K562 (cell line): ENCODE results near the gene TMEM129.

Source experiments
- KDM1A ChIP-seq, 2 experiments: fragments of 450-650 bp; IDR thresholded peaks; 2 replicates each; pipeline ENCODE4 v1.6.1; 2016; ENCODE audit warnings: mild to moderate bottlenecking in 2 of 2
- MAZ ChIP-seq, 2 experiments: fragments of 450-650 bp in 1 of 2; sonication (generic) in 1 of 2; formaldehyde crosslinking; IDR thresholded peaks in 1 of 2; conservative IDR thresholded peaks in 1 of 2; 2 replicates each; pipeline versions ENCODE4 v1.4.0 to v1.5.0; 2020; ENCODE audit warnings: mild to moderate bottlenecking in 1 of 2, missing genetic modification reagents in 1 of 2
- POLR2AphosphoS2 ChIP-seq: IDR thresholded peaks from 2 replicates; pipeline ENCODE4 v1.6.1; 2012; ENCODE audit warnings: low read length, improper control_type of control experiment
- ZFP91 ChIP-seq: sonication (generic); formaldehyde crosslinking; IDR thresholded peaks from 2 replicates; pipeline ENCODE4 v1.8.0; 2022; ENCODE audit warnings: mild to moderate bottlenecking, missing genetic modification reagents
- ZNF318 ChIP-seq, 2 experiments: fragments of 450-650 bp; IDR thresholded peaks; 2 replicates each; pipeline ENCODE4 v1.6.1; 2016; ENCODE audit warnings: mild to moderate bottlenecking in 2 of 2, borderline replicate concordance in 1 of 2, low read depth in 1 of 2, moderate library complexity in 1 of 2
- ZNF431 ChIP-seq: sonication (generic); formaldehyde crosslinking; IDR thresholded peaks from 2 replicates; pipeline ENCODE4 v1.8.0; 2022; ENCODE audit warnings: mild to moderate bottlenecking, missing genetic modification reagents
- TF ChIP-seq, protein P1 (sequence below): sonication (generic); formaldehyde crosslinking; IDR thresholded peaks from 2 replicates; pipeline ENCODE4 v1.8.0; 2022; ENCODE audit warnings: mild to moderate bottlenecking, missing genetic modification reagents
- TF ChIP-seq, protein P2 (sequence below), 2 experiments: IDR thresholded peaks; 2 replicates each; pipeline ENCODE4 v1.6.1; 2012; ENCODE audit warnings: improper control_type of control experiment in 2 of 2, low read depth in 2 of 2, low read length in 2 of 2, borderline replicate concordance in 1 of 2
- TF ChIP-seq, protein P3 (sequence below), 3 experiments: IDR thresholded peaks in 2 of 3; conservative IDR thresholded peaks in 1 of 3; 2 replicates each; pipeline ENCODE4 v1.5.1; 2011 to 2012; ENCODE audit warnings: low read length in 3 of 3, mild to moderate bottlenecking in 3 of 3, control low read depth in 2 of 3, improper control_type of control experiment in 1 of 3, inconsistent platforms in 1 of 3, low read depth in 1 of 3, mixed read lengths in 1 of 3, moderate library complexity in 1 of 3; ENCODE audit not compliant: insufficient read depth in 2 of 3

DNA sequence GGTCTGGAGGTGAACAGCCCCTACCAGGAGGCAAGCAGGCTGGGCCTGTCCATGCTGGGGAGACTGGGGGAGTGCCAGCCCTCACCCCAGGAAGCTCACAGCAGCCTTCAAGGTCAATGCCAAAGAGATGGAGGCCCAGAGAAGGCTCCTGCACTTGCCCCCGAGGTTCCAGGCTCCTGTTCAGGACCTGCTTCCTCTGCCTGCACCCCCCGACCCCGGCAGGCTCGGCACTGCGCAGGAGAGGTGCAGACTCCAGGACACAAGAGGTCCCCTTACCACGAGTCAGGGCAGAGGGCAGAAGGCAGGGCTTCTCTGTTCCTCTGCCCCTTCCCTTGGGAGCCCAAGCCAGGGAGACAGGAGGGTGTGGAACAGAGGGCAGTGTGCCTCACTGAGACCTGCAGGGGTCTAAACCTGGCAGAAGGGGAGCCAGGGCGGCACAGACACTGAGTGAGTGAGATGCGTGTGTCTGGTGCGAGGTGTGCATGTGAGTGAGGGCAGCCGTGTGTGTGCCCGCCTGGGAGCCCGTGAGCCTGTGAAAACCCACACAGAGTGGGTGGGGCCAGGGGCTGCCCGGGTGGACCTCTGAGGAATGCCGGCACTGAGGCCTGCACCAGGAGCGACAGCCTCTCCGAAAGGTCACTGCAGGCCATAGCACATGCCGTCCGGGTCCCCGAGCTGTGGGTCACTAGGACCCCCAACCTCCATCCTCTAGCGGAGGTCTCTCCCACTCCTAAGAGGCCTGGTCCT lies 41.3 kb upstream of the TMEM129 start:
- no peak for TF ChIP-seq ZNF431 (CRISPR knock-in tag)
- no peak for TF ChIP-seq ZNF318 (IDR thresholded peaks at IDR 0.05; ENCODE audit: borderline replicate concordance in 1 of 2, low read depth in 1 of 2)
- no peak for TF ChIP-seq POLR2AphosphoS2
- no peak for TF ChIP-seq KDM1A (IDR thresholded peaks at IDR 0.05)
- TF ChIP-seq ZFP91, result no peak
- TF ChIP-seq, protein P1, sequence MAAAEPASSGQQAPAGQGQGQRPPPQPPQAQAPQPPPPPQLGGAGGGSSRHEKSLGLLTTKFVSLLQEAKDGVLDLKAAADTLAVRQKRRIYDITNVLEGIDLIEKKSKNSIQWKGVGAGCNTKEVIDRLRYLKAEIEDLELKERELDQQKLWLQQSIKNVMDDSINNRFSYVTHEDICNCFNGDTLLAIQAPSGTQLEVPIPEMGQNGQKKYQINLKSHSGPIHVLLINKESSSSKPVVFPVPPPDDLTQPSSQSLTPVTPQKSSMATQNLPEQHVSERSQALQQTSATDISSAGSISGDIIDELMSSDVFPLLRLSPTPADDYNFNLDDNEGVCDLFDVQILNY (CRISPR knock-in tag), result no peak
- TF ChIP-seq, protein P2, sequence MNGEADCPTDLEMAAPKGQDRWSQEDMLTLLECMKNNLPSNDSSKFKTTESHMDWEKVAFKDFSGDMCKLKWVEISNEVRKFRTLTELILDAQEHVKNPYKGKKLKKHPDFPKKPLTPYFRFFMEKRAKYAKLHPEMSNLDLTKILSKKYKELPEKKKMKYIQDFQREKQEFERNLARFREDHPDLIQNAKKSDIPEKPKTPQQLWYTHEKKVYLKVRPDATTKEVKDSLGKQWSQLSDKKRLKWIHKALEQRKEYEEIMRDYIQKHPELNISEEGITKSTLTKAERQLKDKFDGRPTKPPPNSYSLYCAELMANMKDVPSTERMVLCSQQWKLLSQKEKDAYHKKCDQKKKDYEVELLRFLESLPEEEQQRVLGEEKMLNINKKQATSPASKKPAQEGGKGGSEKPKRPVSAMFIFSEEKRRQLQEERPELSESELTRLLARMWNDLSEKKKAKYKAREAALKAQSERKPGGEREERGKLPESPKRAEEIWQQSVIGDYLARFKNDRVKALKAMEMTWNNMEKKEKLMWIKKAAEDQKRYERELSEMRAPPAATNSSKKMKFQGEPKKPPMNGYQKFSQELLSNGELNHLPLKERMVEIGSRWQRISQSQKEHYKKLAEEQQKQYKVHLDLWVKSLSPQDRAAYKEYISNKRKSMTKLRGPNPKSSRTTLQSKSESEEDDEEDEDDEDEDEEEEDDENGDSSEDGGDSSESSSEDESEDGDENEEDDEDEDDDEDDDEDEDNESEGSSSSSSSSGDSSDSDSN (IDR thresholded peaks at IDR 0.05; ENCODE audit: borderline replicate concordance in 1 of 2, low read depth in 2 of 2, low read length in 2 of 2), result no peak
- TF ChIP-seq, protein P3, sequence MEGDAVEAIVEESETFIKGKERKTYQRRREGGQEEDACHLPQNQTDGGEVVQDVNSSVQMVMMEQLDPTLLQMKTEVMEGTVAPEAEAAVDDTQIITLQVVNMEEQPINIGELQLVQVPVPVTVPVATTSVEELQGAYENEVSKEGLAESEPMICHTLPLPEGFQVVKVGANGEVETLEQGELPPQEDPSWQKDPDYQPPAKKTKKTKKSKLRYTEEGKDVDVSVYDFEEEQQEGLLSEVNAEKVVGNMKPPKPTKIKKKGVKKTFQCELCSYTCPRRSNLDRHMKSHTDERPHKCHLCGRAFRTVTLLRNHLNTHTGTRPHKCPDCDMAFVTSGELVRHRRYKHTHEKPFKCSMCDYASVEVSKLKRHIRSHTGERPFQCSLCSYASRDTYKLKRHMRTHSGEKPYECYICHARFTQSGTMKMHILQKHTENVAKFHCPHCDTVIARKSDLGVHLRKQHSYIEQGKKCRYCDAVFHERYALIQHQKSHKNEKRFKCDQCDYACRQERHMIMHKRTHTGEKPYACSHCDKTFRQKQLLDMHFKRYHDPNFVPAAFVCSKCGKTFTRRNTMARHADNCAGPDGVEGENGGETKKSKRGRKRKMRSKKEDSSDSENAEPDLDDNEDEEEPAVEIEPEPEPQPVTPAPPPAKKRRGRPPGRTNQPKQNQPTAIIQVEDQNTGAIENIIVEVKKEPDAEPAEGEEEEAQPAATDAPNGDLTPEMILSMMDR (IDR thresholded peaks at IDR 0.05 in 2 of 3, conservative IDR thresholded peaks at IDR 0.05 in 1 of 3; ENCODE audit: insufficient read depth in 2 of 3, low read depth in 1 of 3, low read length in 3 of 3), result no peak
- no peak for TF ChIP-seq MAZ (CRISPR knock-in tag; conservative IDR thresholded peaks at IDR 0.05 in 1 of 2, IDR thresholded peaks at IDR 0.05 in 1 of 2)
